GM23248 (cell line): ENCODE data around the gene EGLN1. TPM values are rescaled to one million over a fixed set of nuclear protein-coding genes. Genes with fewer than 3 reads are reported as not detected.

ENCODE experiments used
- DNase-seq: peaks from one replicate; pipeline ENCODE4 v3.0.0-alpha.2; 2015
- H2AFZ ChIP-seq: fragments of 200-600 bp; sonication (generic); 2 replicates; pipeline ENCODE4 v1.6.1; 2016; ENCODE audit warnings: antibody characterized with exemption
- H3F3A ChIP-seq: fragments of 200-600 bp; sonication (generic); 2 replicates; pipeline ENCODE4 v1.6.1; 2016; ENCODE audit warnings: mild to moderate bottlenecking, antibody characterized with exemption, mixed run types; ENCODE audit not compliant: insufficient read depth
- H3K27ac ChIP-seq: fragments of 200-600 bp; sonication (generic); 2 replicates; pipeline ENCODE4 v1.5.1; 2016; ENCODE audit warnings: mild to moderate bottlenecking
- H3K27me3 ChIP-seq: fragments of 200-600 bp; sonication (generic); replicated peaks from 2 replicates; pipeline ENCODE4 v1.6.1; 2016; ENCODE audit warnings: mild to moderate bottlenecking; ENCODE audit not compliant: insufficient read depth
- H3K36me3 ChIP-seq: fragments of 200-600 bp; sonication (generic); 2 replicates; pipeline ENCODE4 v1.6.1; 2016; ENCODE audit warnings: low read depth, mild to moderate bottlenecking
- H3K4me1 ChIP-seq: fragments of 200-600 bp; sonication (generic); 2 replicates; pipeline ENCODE4 v1.6.1; 2016; ENCODE audit warnings: mild to moderate bottlenecking; ENCODE audit not compliant: insufficient read depth
- H3K4me2 ChIP-seq: fragments of 200-600 bp; sonication (generic); one replicate; pipeline ENCODE4 v1.6.1; 2016; ENCODE audit warnings: mild to moderate bottlenecking; ENCODE audit not compliant: unreplicated experiment
- H3K4me3 ChIP-seq: fragments of 200-600 bp; sonication (generic); 2 replicates; pipeline ENCODE4 v1.5.1; 2016; ENCODE audit warnings: mild to moderate bottlenecking
- H3K79me2 ChIP-seq: fragments of 200-600 bp; sonication (generic); 2 replicates; pipeline ENCODE4 v1.6.1; 2016; ENCODE audit warnings: mild to moderate bottlenecking; ENCODE audit not compliant: insufficient read depth
- H3K9ac ChIP-seq: fragments of 200-600 bp; sonication (generic); 2 replicates; pipeline ENCODE4 v1.6.1; 2016; ENCODE audit warnings: mild to moderate bottlenecking
- H3K9me2 ChIP-seq: fragments of 200-600 bp; sonication (generic); 2 replicates; pipeline ENCODE4 v1.6.1; 2016; ENCODE audit warnings: mixed run types, mild to moderate bottlenecking, moderate library complexity; ENCODE audit not compliant: insufficient read depth
- H3K9me3 ChIP-seq: fragments of 200-600 bp; sonication (generic); one replicate; pipeline ENCODE4 v1.6.1; 2017; ENCODE audit warnings: low read depth
- H4K20me1 ChIP-seq: fragments of 200-600 bp; sonication (generic); 2 replicates; pipeline ENCODE4 v1.6.0; 2016; ENCODE audit not compliant: insufficient read depth
- EZH2 ChIP-seq: fragments of 200-600 bp; sonication (generic); IDR thresholded peaks from 2 replicates; pipeline ENCODE4 v1.6.1; 2018; ENCODE audit warnings: antibody characterized with exemption, mild to moderate bottlenecking; ENCODE audit not compliant: insufficient read depth, poor library complexity, severe bottlenecking
- EZH2phosphoT487 ChIP-seq: fragments of 200-600 bp; sonication (generic); IDR thresholded peaks from 2 replicates; pipeline ENCODE4 v1.6.1; 2018; ENCODE audit warnings: antibody characterized with exemption, moderate library complexity, mild to moderate bottlenecking, low read depth; ENCODE audit not compliant: insufficient read depth
- WGBS, 2 experiments: methylation state at CpG; one replicate each; pipeline ENCODE4 v1.1.6; 2015 to 2017; ENCODE audit warnings: low lambda C conversion rate in 2 of 2, low coverage in 1 of 2; ENCODE audit errors: missing lambda C conversion rate in 2 of 2; 5-methylcytosine and 5-hydroxymethylcytosine counted together
- in situ Hi-C: fragments of 300-500 bp; cut with MboI; formaldehyde crosslinking; loops from 2 replicates; pipeline ENCODE4 v1.15.0; 2020
- polyA plus RNA-seq: library from polyadenylated mRNA; unstranded; fragments of >200 nt; fragmentation: Nextera tagmentation; extraction: Ambion mirVana; gene quantifications from 2 replicates; pipeline ENCODE4 v1.2.1, GENCODE V29; 2016
- total RNA-seq: library from RNA; depleted of rRNA; stranded (reverse); fragments of >200 nt; shearing (Covaris generic); gene quantifications from 2 replicates; pipeline ENCODE4 v1.2.3, GENCODE V29; 2014

EGLN1 gene
- total and polyA plus RNA-seq, 2 experiments from 2014 or later = 17.6 to 51.8 TPM

GRCh38 chr1:231383159-231383860 lies 38.8 kb downstream of the EGLN1 start:
- TF ChIP-seq EZH2 = no peak
- no peak for TF ChIP-seq EZH2phosphoT487
- H3K4me3 ChIP-seq = no peak overlapping the region
- no peak overlapping the region for H3K4me2 ChIP-seq
- H3F3A ChIP-seq = no peaks in the 10 kb centered on the region
- WGBS, 2 experiments = 75 to 79% methylated on average over 5 of the region's 5 CpGs
- in situ Hi-C loops = no loop called here
- no peaks in the 10 kb centered on the region for H3K36me3 ChIP-seq
- no peaks in the 10 kb centered on the region for H3K9me3 ChIP-seq
- peaks cover 28% of the 10 kb centered on the region for H4K20me1 ChIP-seq
- H3K27ac ChIP-seq = no peak overlapping the region
- no peak for DNase-seq
- no peaks in the 10 kb centered on the region for H3K27me3 ChIP-seq
- H3K9ac ChIP-seq = no peak overlapping the region
- peaks cover 100% of the 10 kb centered on the region for H3K79me2 ChIP-seq
- peaks cover 9% of the 10 kb centered on the region for H3K4me1 ChIP-seq
- no peak overlapping the region for H2AFZ ChIP-seq
- no peaks in the 10 kb centered on the region for H3K9me2 ChIP-seq

GRCh38 chr1:231382426-231382825 lies 39.7 kb downstream of the EGLN1 start:
- H2AFZ ChIP-seq = no peak overlapping the region
- H3K27me3 ChIP-seq = no peaks in the 10 kb centered on the region
- H3K4me3 ChIP-seq = no peak overlapping the region
- H3K4me2 ChIP-seq = no peak overlapping the region
- H3K4me1 ChIP-seq = no peaks in the 10 kb centered on the region; the same call in 1 of the 2 replicates
- H3K9me3 ChIP-seq = no peaks in the 10 kb centered on the region
- DNase-seq = no peak
- TF ChIP-seq EZH2phosphoT487 (no peak), EZH2 (no peak)
- H3K79me2 ChIP-seq = peaks cover 100% of the 10 kb centered on the region
- no peaks in the 10 kb centered on the region for H3K9me2 ChIP-seq
- in situ Hi-C loops = no loop called here
- peaks cover 25% of the 10 kb centered on the region for H4K20me1 ChIP-seq
- no peaks in the 10 kb centered on the region for H3K36me3 ChIP-seq
- no peak overlapping the region for H3K27ac ChIP-seq
- no peak overlapping the region for H3K9ac ChIP-seq
- no peaks in the 10 kb centered on the region for H3F3A ChIP-seq
- 93 to 98% methylated on average over 3 of the region's 3 CpGs for WGBS, 2 experiments

- Histone ChIP-seq H3F3A (no peaks in the 10 kb centered on the region), H3K27me3 (no peaks in the 10 kb centered on the region), H3K4me3 (no peak overlapping the region), H3K4me2 (no peak overlapping the region), H3K79me2 (peaks cover 100% of the 10 kb centered on the region), H3K9me3 (no peaks in the 10 kb centered on the region), H3K9ac (no peak overlapping the region), H3K36me3 (no peaks in the 10 kb centered on the region), H3K27ac (no peak overlapping the region), H3K4me1 (no peaks in the 10 kb centered on the region; the same call in 1 of the 2 replicates), H3K9me2 (no peaks in the 10 kb centered on the region), H4K20me1 (peaks cover 27% of the 10 kb centered on the region), H2AFZ (no peak overlapping the region)
- in situ Hi-C loops = no loop called here
- no peak for DNase-seq
- TF ChIP-seq EZH2 (no peak), EZH2phosphoT487 (no peak)
- WGBS, 2 experiments = 37 to 43% methylated on average over 2 of the region's 2 CpGs
Measured at GRCh38 chr1:231381729-231382128, 40.4 kb downstream of the EGLN1 start.

- no peaks in the 10 kb centered on the region for H3K27me3 ChIP-seq
- peaks cover 20% of the 10 kb centered on the region; the same call in 1 of the 2 replicates for H4K20me1 ChIP-seq
Measured at GRCh38 chr1:231376875-231377549, 45.1 kb downstream of the EGLN1 start.

More at GRCh38 chr1:231376875-231377549, 45.1 kb downstream of the EGLN1 start:
- H3K4me3 ChIP-seq = no peak overlapping the region
- H2AFZ ChIP-seq = no peak overlapping the region
- H3K79me2 ChIP-seq = peaks cover 100% of the 10 kb centered on the region
- no peaks in the 10 kb centered on the region for H3K36me3 ChIP-seq
- H3K9me3 ChIP-seq = no peaks in the 10 kb centered on the region
- no peaks in the 10 kb centered on the region for H3K4me1 ChIP-seq
- WGBS, 2 experiments = 68 to 69% methylated on average over 5 of the region's 5 CpGs
- no peak overlapping the region for H3K27ac ChIP-seq
- H3K9ac ChIP-seq = no peak overlapping the region
- in situ Hi-C loops = no loop called here
- no peaks in the 10 kb centered on the region for H3K9me2 ChIP-seq
- TF ChIP-seq EZH2phosphoT487 (no peak), EZH2 (no peak)
- H3K4me2 ChIP-seq = no peak overlapping the region
- no peak for DNase-seq
- no peaks in the 10 kb centered on the region for H3F3A ChIP-seq
